Measurements from ENCODE around the gene DPP6. TPM values are rescaled to one million over a fixed set of nuclear protein-coding genes. Genes with fewer than 3 reads are reported as not detected.

Gene DPP6
- total and polyA plus RNA-seq, 4 experiments from 2014 or later, result not detected

- Histone ChIP-seq H3K27ac (ENCODE audit: low read depth, low read length) (no peak overlapping the region), H3K9me3 (ENCODE audit: control insufficient read depth in 1 of 2, low read length in 2 of 2) (no peaks in the 10 kb centered on the region), H3K36me3 (ENCODE audit: insufficient read depth, low read length) (no peaks in the 10 kb centered on the region), H3K27me3 (ENCODE audit: insufficient read depth, low read length) (no peaks in the 10 kb centered on the region), H3K4me3 (ENCODE audit: low read length in 2 of 2) (no peak overlapping the region), H3K4me1 (ENCODE audit: insufficient read depth, low read length) (no peaks in the 10 kb centered on the region)
- CTCF ChIA-PET (ENCODE audit: partially characterized antibody), result no interaction called here
- intact Hi-C loops (cut with micrococcal nuclease), result no loop called here
- Mint-ChIP-seq H3K9me3 (no peaks in the 10 kb centered on the region), H3K36me3 (no peaks in the 10 kb centered on the region), H3K4me3 (no peak overlapping the region), H3K4me1 (no peaks in the 10 kb centered on the region), H3K27me3 (peaks cover 2 to 15% of the 10 kb centered on the region in 2 donors), H3K27ac (no peak overlapping the region)
- POLR2A ChIA-PET (ENCODE audit: partially characterized antibody), result no interaction called here
- DNase-seq, result no peak
Observed at GRCh38 chr7:154837622-154838021, 785.4 kb downstream of the DPP6 start.

GRCh38 chr7:154840086-154840485 lies 787.9 kb downstream of the DPP6 start:
- POLR2A ChIA-PET (ENCODE audit: partially characterized antibody), result no interaction called here
- Mint-ChIP-seq H3K36me3 (no peaks in the 10 kb centered on the region), H3K27me3 (peaks cover 8 to 12% of the 10 kb centered on the region in 2 donors), H3K9me3 (no peaks in the 10 kb centered on the region), H3K4me1 (no peaks in the 10 kb centered on the region), H3K4me3 (no peak overlapping the region), H3K27ac (no peak overlapping the region)
- Histone ChIP-seq H3K36me3 (ENCODE audit: insufficient read depth, low read length) (no peaks in the 10 kb centered on the region), H3K9me3 (ENCODE audit: control insufficient read depth in 1 of 2, low read length in 2 of 2) (no peaks in the 10 kb centered on the region), H3K27ac (ENCODE audit: low read depth, low read length) (no peak overlapping the region), H3K4me1 (ENCODE audit: insufficient read depth, low read length) (no peaks in the 10 kb centered on the region), H3K27me3 (ENCODE audit: insufficient read depth, low read length) (no peaks in the 10 kb centered on the region), H3K4me3 (ENCODE audit: low read length in 2 of 2) (no peak overlapping the region)
- no peak for DNase-seq
- intact Hi-C loops (cut with micrococcal nuclease), result no loop called here
- CTCF ChIA-PET (ENCODE audit: partially characterized antibody), result no interaction called here

DNA sequence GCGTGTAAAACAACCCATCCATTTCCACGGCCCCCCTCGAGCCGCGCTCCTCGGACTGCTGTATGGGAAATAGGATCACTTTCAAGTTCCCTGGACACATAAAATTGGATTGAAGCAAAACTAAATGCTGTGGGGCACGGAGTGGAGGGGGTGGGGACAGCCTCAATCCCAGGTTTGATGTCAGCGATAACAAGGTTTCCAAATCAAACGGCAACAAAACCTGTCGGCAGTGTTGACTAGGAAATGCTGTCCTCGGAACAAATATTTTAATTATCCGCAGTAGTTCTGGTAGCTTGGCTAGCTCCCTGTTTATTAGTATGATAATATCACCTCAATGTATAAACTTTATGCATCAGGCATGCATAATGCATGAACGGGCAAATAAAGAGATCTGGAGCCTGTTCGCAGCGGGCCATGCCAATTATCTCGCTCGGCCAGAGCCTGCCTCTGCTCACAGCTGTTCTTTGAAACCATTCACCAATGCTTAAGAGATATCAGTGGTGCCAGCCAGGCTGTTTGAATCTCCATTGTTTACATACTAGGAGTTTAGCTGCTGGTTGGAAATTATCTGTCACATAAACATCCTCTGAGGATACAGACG lies 789.6 kb downstream of the DPP6 start:
- POLR2A ChIA-PET (ENCODE audit: partially characterized antibody), result no interaction called here
- H3K4me3 Mint-ChIP-seq, result no peak overlapping the region
- peaks cover 0 to under 1% (median 0%) of the 10 kb centered on the region in 8 donors for H3K9me3 Mint-ChIP-seq
- no peak overlapping the region for H3K4me3 ChIP-seq (ENCODE audit: low read length in 2 of 2)
- no peaks in the 10 kb centered on the region for H3K27me3 ChIP-seq (ENCODE audit: insufficient read depth, low read length)
- H3K27me3 Mint-ChIP-seq, result peaks cover 12 to 15% of the 10 kb centered on the region in 2 donors
- no peak for DNase-seq
- no peaks in the 10 kb centered on the region for H3K36me3 Mint-ChIP-seq
- H3K27ac ChIP-seq (ENCODE audit: low read depth, low read length), result no peak overlapping the region
- H3K4me1 ChIP-seq (ENCODE audit: insufficient read depth, low read length), result no peaks in the 10 kb centered on the region
- H3K27ac Mint-ChIP-seq, result no peak overlapping the region
- peaks cover 0 to under 1% (median 0%) of the 10 kb centered on the region in 4 donors for H3K4me1 Mint-ChIP-seq
- no peaks in the 10 kb centered on the region for H3K36me3 ChIP-seq (ENCODE audit: insufficient read depth, low read length)
- intact Hi-C loops (cut with micrococcal nuclease), result no loop called here
- H3K9me3 ChIP-seq (ENCODE audit: control insufficient read depth in 1 of 2, low read length in 2 of 2), result no peaks in the 10 kb centered on the region
- CTCF ChIA-PET (ENCODE audit: partially characterized antibody), result no interaction called here

GRCh38 chr7:154842591-154842990 lies 790.4 kb downstream of the DPP6 start:
- no peaks in the 10 kb centered on the region for H3K9me3 ChIP-seq (ENCODE audit: control insufficient read depth in 1 of 2, low read length in 2 of 2)
- H3K27me3 Mint-ChIP-seq, result peaks cover 13 to 15% of the 10 kb centered on the region in 2 donors
- CTCF ChIA-PET (ENCODE audit: partially characterized antibody), result no interaction called here

GRCh38 chr7:154843670-154844237 lies 791.6 kb downstream of the DPP6 start:
- Mint-ChIP-seq H3K36me3 (no peaks in the 10 kb centered on the region), H3K4me3 (no peak overlapping the region), H3K4me1 (peaks cover 0 to 3% (median 0%) of the 10 kb centered on the region in 4 donors), H3K27ac (no peak overlapping the region), H3K27me3 (peaks cover 14 to 15% of the 10 kb centered on the region in 2 donors), H3K9me3 (peaks cover 0 to 5% (median 0%) of the 10 kb centered on the region in 8 donors)
- ChIA-PET CTCF (ENCODE audit: partially characterized antibody) (no interaction called here), POLR2A (ENCODE audit: partially characterized antibody) (no interaction called here)
- H3K27me3 ChIP-seq (ENCODE audit: insufficient read depth, low read length), result no peaks in the 10 kb centered on the region
- intact Hi-C loops (cut with micrococcal nuclease), result no loop called here
- no peak overlapping the region for H3K4me3 ChIP-seq (ENCODE audit: low read length in 2 of 2)
- no peak overlapping the region for H3K27ac ChIP-seq (ENCODE audit: low read depth, low read length)
- H3K4me1 ChIP-seq (ENCODE audit: insufficient read depth, low read length), result no peaks in the 10 kb centered on the region
- DNase-seq, result no peak
- no peaks in the 10 kb centered on the region for H3K36me3 ChIP-seq (ENCODE audit: insufficient read depth, low read length)
- no peaks in the 10 kb centered on the region for H3K9me3 ChIP-seq (ENCODE audit: control insufficient read depth in 1 of 2, low read length in 2 of 2)

More at GRCh38 chr7:154842591-154842990, 790.4 kb downstream of the DPP6 start:
- no peak for DNase-seq
- peaks cover 0 to 2% (median 0%) of the 10 kb centered on the region in 8 donors for H3K9me3 Mint-ChIP-seq
- Histone ChIP-seq H3K4me3 (ENCODE audit: low read length in 2 of 2) (no peak overlapping the region), H3K27me3 (ENCODE audit: insufficient read depth, low read length) (no peaks in the 10 kb centered on the region), H3K36me3 (ENCODE audit: insufficient read depth, low read length) (no peaks in the 10 kb centered on the region), H3K27ac (ENCODE audit: low read depth, low read length) (no peak overlapping the region), H3K4me1 (ENCODE audit: insufficient read depth, low read length) (no peaks in the 10 kb centered on the region)
- H3K4me3 Mint-ChIP-seq, result no peak overlapping the region
- intact Hi-C loops (cut with micrococcal nuclease), result no loop called here
- peaks cover 0 to 3% (median 0%) of the 10 kb centered on the region in 4 donors for H3K4me1 Mint-ChIP-seq
- POLR2A ChIA-PET (ENCODE audit: partially characterized antibody), result no interaction called here
- no peaks in the 10 kb centered on the region for H3K36me3 Mint-ChIP-seq
- H3K27ac Mint-ChIP-seq, result no peak overlapping the region

DNA sequence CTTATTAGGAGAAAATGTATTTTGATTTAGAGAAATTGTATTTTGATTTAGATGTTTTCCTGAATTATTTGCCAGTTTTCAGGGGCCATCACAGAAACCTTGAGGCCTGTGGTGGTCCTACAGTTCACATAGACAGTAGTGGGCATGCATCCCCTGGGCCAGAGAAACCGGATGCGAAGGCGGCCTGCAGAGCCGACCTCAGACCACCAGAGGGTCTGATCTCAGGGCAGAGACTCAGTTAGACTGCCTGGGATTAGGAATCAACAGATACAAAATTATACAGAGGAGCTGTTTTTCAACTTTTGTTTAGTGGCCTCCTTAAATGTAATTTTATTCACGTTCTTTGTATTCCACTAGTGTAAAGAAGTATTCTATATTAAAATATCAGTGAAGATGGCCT lies 792.3 kb downstream of the DPP6 start:
- H3K9me3 ChIP-seq (ENCODE audit: control insufficient read depth in 1 of 2, low read length in 2 of 2), result no peaks in the 10 kb centered on the region
- POLR2A ChIA-PET (ENCODE audit: partially characterized antibody), result no interaction called here
- Mint-ChIP-seq H3K4me3 (no peak overlapping the region), H3K27me3 (peaks cover 12 to 14% of the 10 kb centered on the region in 2 donors), H3K4me1 (peaks cover 0 to 3% (median 0%) of the 10 kb centered on the region in 4 donors), H3K36me3 (no peaks in the 10 kb centered on the region), H3K9me3 (peaks cover 0 to 5% (median 1%) of the 10 kb centered on the region in 8 donors), H3K27ac (no peak overlapping the region)
- intact Hi-C loops (cut with micrococcal nuclease), result no loop called here
- no peaks in the 10 kb centered on the region for H3K27me3 ChIP-seq (ENCODE audit: insufficient read depth, low read length)
- no peaks in the 10 kb centered on the region for H3K4me1 ChIP-seq (ENCODE audit: insufficient read depth, low read length)
- no peak overlapping the region for H3K27ac ChIP-seq (ENCODE audit: low read depth, low read length)
- H3K4me3 ChIP-seq (ENCODE audit: low read length in 2 of 2), result no peak overlapping the region
- CTCF ChIA-PET (ENCODE audit: partially characterized antibody), result interaction anchor here (1.2 kb wide), 1 partner anchor 10 kb away, joined by 4 read pairs; no protein-coding TSS in a partner anchor
- DNase-seq, result no peak
- no peaks in the 10 kb centered on the region for H3K36me3 ChIP-seq (ENCODE audit: insufficient read depth, low read length)

DNA sequence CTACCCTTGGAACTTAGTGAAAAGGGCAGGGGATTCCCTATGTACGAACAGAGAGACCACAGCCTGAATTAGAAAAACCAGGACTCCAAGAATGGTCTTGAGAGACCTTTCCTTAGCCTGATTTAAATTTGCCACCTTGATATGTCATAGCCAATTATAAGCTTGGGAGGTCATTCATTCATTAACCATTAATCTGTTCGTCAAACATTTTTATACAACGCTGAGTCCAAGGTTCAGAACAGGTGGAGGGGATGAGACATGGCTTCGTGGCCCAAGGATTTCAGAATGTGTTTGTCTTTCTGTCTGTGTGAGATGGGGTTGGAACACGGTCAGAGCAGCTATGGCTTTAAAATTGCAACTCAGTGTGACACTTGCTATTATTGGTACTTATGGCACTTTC lies 792.8 kb downstream of the DPP6 start:
- Histone ChIP-seq H3K36me3 (ENCODE audit: insufficient read depth, low read length) (no peaks in the 10 kb centered on the region), H3K9me3 (ENCODE audit: control insufficient read depth in 1 of 2, low read length in 2 of 2) (no peaks in the 10 kb centered on the region), H3K27ac (ENCODE audit: low read depth, low read length) (no peak overlapping the region), H3K4me1 (ENCODE audit: insufficient read depth, low read length) (no peaks in the 10 kb centered on the region), H3K4me3 (ENCODE audit: low read length in 2 of 2) (no peak overlapping the region), H3K27me3 (ENCODE audit: insufficient read depth, low read length) (no peaks in the 10 kb centered on the region)
- intact Hi-C loops (cut with micrococcal nuclease), result no loop called here
- Mint-ChIP-seq H3K4me3 (no peak overlapping the region), H3K36me3 (no peaks in the 10 kb centered on the region), H3K4me1 (peaks cover 0 to 3% (median 0%) of the 10 kb centered on the region in 4 donors), H3K9me3 (peaks cover 0 to 5% (median 3%) of the 10 kb centered on the region in 8 donors), H3K27ac (no peak overlapping the region), H3K27me3 (peaks cover 12 to 13% of the 10 kb centered on the region in 2 donors)
- DNase-seq, result no peak
- POLR2A ChIA-PET (ENCODE audit: partially characterized antibody), result no interaction called here
- CTCF ChIA-PET (ENCODE audit: partially characterized antibody), result interaction anchor here (1.2 kb wide), 1 partner anchor 11 kb away, joined by 4 read pairs; no protein-coding TSS in a partner anchor

All from CD4-positive, alpha-beta memory T cell (primary cell).